Esophagus muscularis mucosa (tissue), 4 donors: ENCODE data around the gene FOXO3.

Experiments used
- CTCF ChIP-seq, 3 experiments: fragments of 200-600 bp in 2 of 3; fragments of 450-650 bp in 1 of 3; sonication (generic) in 2 of 3; IDR thresholded peaks; one replicate each; pipeline ENCODE4 v1.5.1; 2017 to 2019; ENCODE audit warnings: antibody characterized with exemption in 3 of 3, mild to moderate bottlenecking in 2 of 3, moderate library complexity in 1 of 3
- EP300 ChIP-seq: sonication (generic); formaldehyde crosslinking; IDR thresholded peaks from one replicate; pipeline ENCODE4 v1.6.1; 2017; ENCODE audit warnings: antibody characterized with exemption
- POLR2A ChIP-seq: fragments of 450-650 bp; IDR thresholded peaks from one replicate; pipeline ENCODE4 v1.6.1; 2017; ENCODE audit warnings: antibody characterized with exemption, moderate library complexity, mild to moderate bottlenecking, low read depth
- POLR2AphosphoS5 ChIP-seq, 2 donors: sonication (generic); formaldehyde crosslinking; IDR thresholded peaks; one replicate each; pipeline ENCODE4 v1.6.1; 2017; ENCODE audit warnings: antibody characterized with exemption in 2 of 2

- TF ChIP-seq POLR2AphosphoS5 (IDR thresholded peaks at IDR 0.05) (no peak), CTCF (IDR thresholded peaks at IDR 0.05) (no peak), POLR2A (no peak), EP300 (no peak)
Observed at GRCh38 chr6:108727966-108728730, 167.4 kb downstream of the FOXO3 start.
